Smooth muscle cell (in vitro differentiated cells): ENCODE measurements around the gene DLGAP4. TPM values are rescaled to one million over a fixed set of nuclear protein-coding genes. Genes with fewer than 3 reads are reported as not detected.

Experiments used
- DNase-seq: peaks from one replicate; lab custom pipeline; 2025; ENCODE audit not compliant: unreplicated experiment; lab: John Stamatoyannopoulos, UW
- H2AFZ ChIP-seq: fragments of 200-600 bp; sonication (generic); 2 replicates; pipeline ENCODE4 v1.6.0; 2016; ENCODE audit warnings: antibody characterized with exemption, low read depth, mild to moderate bottlenecking
- H3F3A ChIP-seq: fragments of 200-600 bp; sonication (generic); 2 replicates; pipeline ENCODE4 v1.6.0; 2017; ENCODE audit warnings: antibody characterized with exemption, low read depth
- H3K27ac ChIP-seq: fragments of 200-600 bp; sonication (generic); 2 replicates; pipeline ENCODE4 v1.5.1; 2016; ENCODE audit warnings: low read depth, mild to moderate bottlenecking
- H3K27me3 ChIP-seq: fragments of 200-600 bp; sonication (generic); 2 replicates; pipeline ENCODE4 v1.6.1; 2016; ENCODE audit warnings: low read depth, mild to moderate bottlenecking
- H3K36me3 ChIP-seq: fragments of 200-600 bp; sonication (generic); 2 replicates; pipeline ENCODE4 v1.5.1; 2016; ENCODE audit warnings: low read depth
- H3K4me1 ChIP-seq: fragments of 200-600 bp; sonication (generic); 2 replicates; pipeline ENCODE4 v1.5.1; 2016; ENCODE audit warnings: low read depth
- H3K4me2 ChIP-seq: fragments of 200-600 bp; sonication (generic); 2 replicates; pipeline ENCODE4 v1.6.0; 2016; ENCODE audit warnings: mild to moderate bottlenecking
- H3K4me3 ChIP-seq: fragments of 200-600 bp; sonication (generic); 2 replicates; pipeline ENCODE4 v1.5.1; 2016; ENCODE audit warnings: mild to moderate bottlenecking
- H3K79me2 ChIP-seq: fragments of 200-600 bp; sonication (generic); 2 replicates; pipeline ENCODE4 v1.6.0; 2016; ENCODE audit warnings: low read depth, mild to moderate bottlenecking
- H3K9ac ChIP-seq: fragments of 200-600 bp; sonication (generic); 2 replicates; pipeline ENCODE4 v1.6.0; 2016; ENCODE audit warnings: low read depth
- H3K9me3 ChIP-seq: fragments of 200-600 bp; sonication (generic); replicated peaks from 2 replicates; pipeline ENCODE4 v1.5.1; 2016; ENCODE audit warnings: low read depth
- H4K20me1 ChIP-seq: fragments of 200-600 bp; sonication (generic); 2 replicates; pipeline ENCODE4 v1.6.0; 2016; ENCODE audit warnings: low read depth
- CTCF ChIP-seq: fragments of 200-600 bp; sonication (generic); IDR thresholded peaks from 2 replicates; pipeline ENCODE4 v1.5.1; 2017; ENCODE audit warnings: borderline replicate concordance, mild to moderate bottlenecking, antibody characterized with exemption; ENCODE audit not compliant: insufficient read depth, poor library complexity, severe bottlenecking
- WGBS: methylation state at CpG from one replicate; pipeline ENCODE4 v1.1.7; 2016; ENCODE audit warnings: low lambda C conversion rate; 5-methylcytosine and 5-hydroxymethylcytosine counted together
- polyA plus RNA-seq: library from polyadenylated mRNA; unstranded; fragments of >200 nt; fragmentation: Nextera tagmentation; extraction: Ambion mirVana; gene quantifications from 2 replicates; pipeline ENCODE4 v1.2.1, GENCODE V29; 2016
- total RNA-seq: library from RNA; depleted of rRNA; stranded (reverse); fragments of >200 nt; gene quantifications from 2 replicates; pipeline ENCODE4 v1.2.3, GENCODE V29; 2014

Gene DLGAP4
- total and polyA plus RNA-seq, 2 experiments from 2014 or later, result 86.8 to 102 TPM

GRCh38 chr20:36493051-36493800 lies 187.1 kb downstream of the DLGAP4 start:
- H3K27ac ChIP-seq, result peak overlapping the region; percentile 23
- H3K4me1 ChIP-seq, result peaks cover 12% of the 10 kb centered on the region
- no peaks in the 10 kb centered on the region for H3K9me3 ChIP-seq
- peak; percentile 12 for TF ChIP-seq CTCF
- no peaks in the 10 kb centered on the region for H3K27me3 ChIP-seq
- no peak for DNase-seq
- peaks cover 100% of the 10 kb centered on the region for H4K20me1 ChIP-seq
- H3F3A ChIP-seq, result peaks cover 12% of the 10 kb centered on the region
- WGBS, result 93% methylated on average over 10 of the region's 10 CpGs
- no peak overlapping the region for H2AFZ ChIP-seq
- H3K4me3 ChIP-seq, result no peak overlapping the region
- peaks cover 99% of the 10 kb centered on the region for H3K79me2 ChIP-seq
- no peaks in the 10 kb centered on the region for H3K36me3 ChIP-seq
- H3K9ac ChIP-seq, result no peak overlapping the region
- H3K4me2 ChIP-seq, result no peak overlapping the region

- Histone ChIP-seq H3K4me1 (peaks cover 16% of the 10 kb centered on the region), H3K4me2 (no peak overlapping the region), H3K9ac (no peak overlapping the region)
Observed at GRCh38 chr20:36493801-36494114, 187.6 kb downstream of the DLGAP4 start.

GRCh38 chr20:36496707-36497669 lies 190.8 kb downstream of the DLGAP4 start:
- H3K79me2 ChIP-seq, result peaks cover 73% of the 10 kb centered on the region
- H4K20me1 ChIP-seq, result peaks cover 99% of the 10 kb centered on the region
- no peak overlapping the region for H3K4me2 ChIP-seq
- no peaks in the 10 kb centered on the region for H3K36me3 ChIP-seq
- peaks cover 12% of the 10 kb centered on the region for H3K4me1 ChIP-seq
- H2AFZ ChIP-seq, result no peak overlapping the region
- no peaks in the 10 kb centered on the region for H3K9me3 ChIP-seq
- 90% methylated on average over 33 of the region's 33 CpGs for WGBS
- peaks cover 12% of the 10 kb centered on the region for H3F3A ChIP-seq
- peak overlapping the region; percentile 42 for H3K27ac ChIP-seq
- no peak overlapping the region for H3K9ac ChIP-seq
- TF ChIP-seq CTCF, result no peak
- no peak for DNase-seq
- H3K27me3 ChIP-seq, result no peaks in the 10 kb centered on the region
- H3K4me3 ChIP-seq, result no peak overlapping the region

More at GRCh38 chr20:36493801-36494114, 187.6 kb downstream of the DLGAP4 start:
- H3K27ac ChIP-seq, result peak overlapping the region; percentile 50
- no peak overlapping the region for H2AFZ ChIP-seq
- H3K9me3 ChIP-seq, result no peaks in the 10 kb centered on the region
- no peaks in the 10 kb centered on the region for H3K36me3 ChIP-seq
- DNase-seq, result no peak
- no peak for TF ChIP-seq CTCF
- H3K27me3 ChIP-seq, result no peaks in the 10 kb centered on the region
- H3K79me2 ChIP-seq, result peaks cover 99% of the 10 kb centered on the region
- H3K4me3 ChIP-seq, result no peak overlapping the region
- H3F3A ChIP-seq, result peaks cover 12% of the 10 kb centered on the region
- peaks cover 100% of the 10 kb centered on the region for H4K20me1 ChIP-seq
- 87% methylated on average over 7 of the region's 7 CpGs for WGBS
